Stimulated activated CD8-positive, alpha-beta memory T cell treated with anti-CD3 and anti-CD28 coated beads, Interleukin-4, amount 100 ng/mL, for 1 hour (primary cell): Measurements from ENCODE around the gene DEPDC5.

ENCODE experiments used
- DNase-seq, 2 donors: peaks; one replicate each; pipeline ENCODE4 v3.0.0-alpha.2; 2020; ENCODE audit warnings: low read depth in 2 of 2, low spot score in 1 of 2

Gene DEPDC5

GRCh38 chr22:31945443-31945855 is 191.6 kb downstream of the DEPDC5 start:
- DNase-seq: no peak

- no peak for DNase-seq
Measured at GRCh38 chr22:31945971-31946680, 192.3 kb downstream of the DEPDC5 start.

- no peak for DNase-seq
Measured at GRCh38 chr22:31947296-31947695, 193.5 kb downstream of the DEPDC5 start.

GRCh38 chr22:31948002-31948401 is 194.2 kb downstream of the DEPDC5 start:
- DNase-seq: no peak

- DNase-seq: no peak
Measured at GRCh38 chr22:31950226-31950625, 196.4 kb downstream of the DEPDC5 start.

GRCh38 chr22:31951194-31952093 is 197.6 kb downstream of the DEPDC5 start:
- DNase-seq: no peak

- no peak for DNase-seq
Measured at GRCh38 chr22:31952094-31952401, 198.2 kb downstream of the DEPDC5 start.

GRCh38 chr22:31952472-31952871 is 198.7 kb downstream of the DEPDC5 start:
- no peak for DNase-seq

GRCh38 chr22:31953261-31953660 is 199.4 kb downstream of the DEPDC5 start:
- no peak for DNase-seq

- DNase-seq: no peak
Measured at GRCh38 chr22:31954535-31955523, 201.0 kb downstream of the DEPDC5 start.

GRCh38 chr22:31956360-31956759 is 202.5 kb downstream of the DEPDC5 start:
- no peak for DNase-seq
